ENCODE results near the gene NOS3.

NOS3 gene

DNA sequence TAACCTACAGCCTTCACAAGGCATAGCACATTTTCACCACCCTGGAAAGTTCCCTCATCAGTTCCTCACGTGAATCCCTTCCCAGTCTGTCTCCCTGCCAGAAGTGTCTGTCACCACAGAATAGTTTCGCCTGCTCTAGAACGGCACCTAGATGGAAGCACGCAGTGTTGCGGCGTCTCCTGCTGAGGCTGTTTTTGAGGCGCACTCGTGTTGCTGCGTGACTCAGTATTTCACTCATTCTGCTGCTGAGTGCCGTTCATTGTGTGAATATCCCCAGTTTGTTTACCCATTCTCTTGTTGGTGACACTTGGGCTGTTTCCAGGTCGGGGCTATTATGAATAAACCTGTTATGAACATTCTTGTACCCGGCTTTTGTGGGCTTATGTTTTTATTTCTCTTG is 12.8 kb downstream of the NOS3 start:
- TF ChIP-seq SIN3A (IDR thresholded peaks at IDR 0.05; ENCODE audit: borderline replicate concordance, insufficient read depth, low read length) (no peak), FOXP2 (optimal IDR thresholded peaks at IDR 0.05; ENCODE audit: borderline replicate concordance, extremely low read depth, extremely low read length, insufficient read depth) (no peak), TAF1 (IDR thresholded peaks at IDR 0.05; ENCODE audit: borderline replicate concordance, insufficient read depth, low read length) (no peak), POLR2AphosphoS5 (IDR thresholded peaks at IDR 0.05; ENCODE audit: low read depth, low read length) (no peak), REST (IDR thresholded peaks at IDR 0.05; ENCODE audit: insufficient read depth in 1 of 2, low read depth in 2 of 2, low read length in 2 of 2) (no peak)

DNA sequence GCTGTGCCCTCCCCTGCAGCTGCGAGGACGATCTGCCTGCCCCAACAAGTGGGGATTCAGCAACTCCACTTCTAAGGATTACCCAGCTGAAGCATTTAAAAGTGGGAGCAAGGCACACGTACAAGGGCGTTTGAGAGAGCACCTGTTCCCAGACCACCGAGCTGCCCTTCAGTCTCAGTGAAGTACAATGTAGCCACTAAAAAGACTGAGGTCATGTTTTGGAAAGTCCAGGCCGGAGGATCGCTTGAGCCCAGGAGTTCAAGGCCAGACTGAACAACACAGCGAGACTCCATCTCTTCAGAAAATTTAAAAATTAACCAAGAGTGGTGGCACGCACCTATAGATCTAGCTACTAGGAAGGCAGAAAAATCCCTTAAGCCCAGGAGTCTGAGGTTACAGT is 14.7 kb downstream of the NOS3 start:
- TF ChIP-seq REST (IDR thresholded peaks at IDR 0.05; ENCODE audit: insufficient read depth in 1 of 2, low read depth in 2 of 2, low read length in 2 of 2) (no peak), POLR2AphosphoS5 (IDR thresholded peaks at IDR 0.05; ENCODE audit: low read depth, low read length) (no peak), SIN3A (IDR thresholded peaks at IDR 0.05; ENCODE audit: borderline replicate concordance, insufficient read depth, low read length) (no peak)

- TF ChIP-seq FOXP2 (optimal IDR thresholded peaks at IDR 0.05; ENCODE audit: borderline replicate concordance, extremely low read depth, extremely low read length, insufficient read depth) (no peak), SIN3A (IDR thresholded peaks at IDR 0.05; ENCODE audit: borderline replicate concordance, insufficient read depth, low read length) (no peak), REST (IDR thresholded peaks at IDR 0.05; ENCODE audit: insufficient read depth in 1 of 2, low read depth in 2 of 2, low read length in 2 of 2) (no peak), POLR2AphosphoS5 (IDR thresholded peaks at IDR 0.05; ENCODE audit: low read depth, low read length) (no peak), TAF1 (IDR thresholded peaks at IDR 0.05; ENCODE audit: borderline replicate concordance, insufficient read depth, low read length) (no peak)
Measured at GRCh38 chr7:151006590-151007300, 15.9 kb downstream of the NOS3 start.

- TF ChIP-seq POLR2AphosphoS5 (IDR thresholded peaks at IDR 0.05; ENCODE audit: low read depth, low read length) (no peak), SIN3A (IDR thresholded peaks at IDR 0.05; ENCODE audit: borderline replicate concordance, insufficient read depth, low read length) (no peak), TAF1 (IDR thresholded peaks at IDR 0.05; ENCODE audit: borderline replicate concordance, insufficient read depth, low read length) (no peak), FOXP2 (optimal IDR thresholded peaks at IDR 0.05; ENCODE audit: borderline replicate concordance, extremely low read depth, extremely low read length, insufficient read depth) (no peak)
Measured at GRCh38 chr7:151007469-151007898, 16.7 kb downstream of the NOS3 start.

GRCh38 chr7:151008143-151008510 is 17.3 kb downstream of the NOS3 start:
- TF ChIP-seq FOXP2 (optimal IDR thresholded peaks at IDR 0.05; ENCODE audit: borderline replicate concordance, extremely low read depth, extremely low read length, insufficient read depth) (no peak), TAF1 (IDR thresholded peaks at IDR 0.05; ENCODE audit: borderline replicate concordance, insufficient read depth, low read length) (no peak), REST (IDR thresholded peaks at IDR 0.05; ENCODE audit: insufficient read depth in 1 of 2, low read depth in 2 of 2, low read length in 2 of 2) (no peak), POLR2AphosphoS5 (IDR thresholded peaks at IDR 0.05; ENCODE audit: low read depth, low read length) (no peak), SIN3A (IDR thresholded peaks at IDR 0.05; ENCODE audit: borderline replicate concordance, insufficient read depth, low read length) (no peak)

Measured in PFSK-1 (cell line).